Left lobe of liver (tissue), 2 donors: ENCODE measurements around the gene NLRC3. TPM values are rescaled to one million over a fixed set of nuclear protein-coding genes. Genes with fewer than 3 reads are reported as not detected.
"Not testable (repeated sequence)": the region's sequence is repeated elsewhere in the genome, so short reads cannot be mapped to it uniquely, and the experiment has no call there.

Source experiments
- ATAC-seq: fragments of 200-7000 bp; cut with Tn5 transposase; one replicate; pipeline ENCODE4 v1.9.1; 2020; ENCODE audit warnings: mild to moderate bottlenecking, moderate library complexity
- DNase-seq: peaks from one replicate; pipeline ENCODE4 v3.0.0-alpha.2; 2020; ENCODE audit warnings: low spot score
- total RNA-seq: library from RNA; stranded (reverse); gene quantifications from one replicate; pipeline ENCODE4 v1.2.1, GENCODE V29; 2021
- donor health status: DM: no; HTN: no; CAD: no; lungs with moderate emphysema.
- donor health status: DM: no; HTN: yes; CAD: no.

Gene NLRC3
- total RNA-seq, 1 donor from 2014 or later, result 0.81 TPM

GRCh38 chr16:3515897-3516296 is 61.3 kb downstream of the NLRC3 start:
- DNase-seq (no peak), ATAC-seq (no peak)

- no peak for DNase-seq
- ATAC-seq, result no peak
These were observed 62.6 kb downstream of the NLRC3 start for GRCh38 chr16:3514621-3515020.

GRCh38 chr16:3513892-3514583 is 63.2 kb downstream of the NLRC3 start:
- DNase-seq, result no peak
- no peak for ATAC-seq

DNA sequence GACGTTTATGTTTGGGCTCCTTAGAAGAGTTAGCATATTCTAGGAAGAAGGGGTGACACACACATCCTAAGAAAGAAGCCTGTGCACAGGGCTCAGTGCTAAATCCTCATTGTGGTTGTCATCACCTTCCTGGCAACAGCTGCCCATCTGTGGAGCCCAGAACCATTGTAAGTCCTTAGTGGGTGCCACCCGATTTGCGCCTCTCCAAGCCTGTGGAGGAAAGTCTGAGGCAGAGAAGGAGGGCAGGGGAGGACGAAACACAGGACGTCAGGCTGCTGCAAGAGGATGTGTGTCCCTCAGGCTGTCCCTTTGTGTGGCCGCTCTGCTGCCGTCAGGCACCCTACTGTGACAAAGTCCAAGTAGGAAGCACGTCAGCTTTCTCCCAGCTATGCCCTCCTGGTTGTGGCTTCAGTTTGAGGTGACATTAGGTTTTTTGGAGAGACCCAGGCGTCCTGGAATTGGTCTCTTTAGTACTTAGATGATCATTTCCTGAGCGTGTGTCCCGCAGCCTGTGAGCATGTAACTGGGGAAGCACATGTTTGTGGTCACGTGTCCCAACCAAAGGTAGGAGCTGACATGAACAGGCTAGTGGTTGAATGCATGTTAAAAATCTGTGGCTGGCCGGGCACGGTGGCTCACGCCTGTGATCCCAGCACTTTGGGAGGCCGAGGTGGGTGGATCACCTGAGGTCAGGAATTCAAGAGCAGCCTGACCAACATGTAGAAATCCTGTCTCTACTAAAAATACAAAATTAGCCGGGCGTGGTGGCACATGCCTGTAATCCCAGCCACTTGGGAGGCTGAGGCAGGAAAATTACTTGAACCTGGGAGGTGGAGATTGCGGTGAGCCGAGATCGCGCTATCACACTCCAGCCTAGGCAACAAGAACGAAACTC is 65.7 kb downstream of the NLRC3 start:
- no peak for DNase-seq
- ATAC-seq, result no peak

- DNase-seq (no peak), ATAC-seq (no peak)
These were observed 66.8 kb downstream of the NLRC3 start for GRCh38 chr16:3510416-3510815.

DNA sequence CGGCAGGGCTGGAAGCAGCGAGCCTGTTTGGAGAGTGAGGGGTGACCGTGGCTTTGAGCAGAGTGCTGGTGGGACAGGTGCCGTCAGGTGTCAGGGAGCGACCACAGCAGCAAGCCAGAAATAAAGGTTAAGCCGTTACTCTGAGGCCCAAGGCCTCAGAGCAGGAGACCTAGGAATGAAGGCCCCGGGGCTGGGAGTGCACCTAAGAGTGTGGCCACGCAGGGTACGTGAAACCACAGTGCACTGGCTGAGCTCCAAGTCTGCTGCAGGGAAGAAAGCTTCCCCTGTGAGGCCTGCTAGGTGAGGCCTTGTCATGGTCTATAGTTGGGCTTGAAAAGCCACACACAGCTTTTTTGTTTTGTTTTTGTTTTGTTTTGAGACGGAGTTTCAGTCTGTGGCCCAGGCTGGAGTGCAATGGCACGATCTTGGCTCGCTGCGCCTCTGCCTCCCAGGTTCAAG is 67.7 kb downstream of the NLRC3 start:
- ATAC-seq (no peak), DNase-seq (no peak)

- ATAC-seq, result no peak
- DNase-seq, result no peak
These were observed 68.5 kb downstream of the NLRC3 start for GRCh38 chr16:3508736-3509135.

GRCh38 chr16:3503523-3503922 is 73.7 kb downstream of the NLRC3 start:
- no peak for ATAC-seq
- no peak for DNase-seq

- ATAC-seq (no peak), DNase-seq (no peak)
These were observed 75.3 kb downstream of the NLRC3 start for GRCh38 chr16:3501783-3502400.

GRCh38 chr16:3501412-3501761 is 75.8 kb downstream of the NLRC3 start:
- not testable (repeated sequence) for ATAC-seq, DNase-seq

DNA sequence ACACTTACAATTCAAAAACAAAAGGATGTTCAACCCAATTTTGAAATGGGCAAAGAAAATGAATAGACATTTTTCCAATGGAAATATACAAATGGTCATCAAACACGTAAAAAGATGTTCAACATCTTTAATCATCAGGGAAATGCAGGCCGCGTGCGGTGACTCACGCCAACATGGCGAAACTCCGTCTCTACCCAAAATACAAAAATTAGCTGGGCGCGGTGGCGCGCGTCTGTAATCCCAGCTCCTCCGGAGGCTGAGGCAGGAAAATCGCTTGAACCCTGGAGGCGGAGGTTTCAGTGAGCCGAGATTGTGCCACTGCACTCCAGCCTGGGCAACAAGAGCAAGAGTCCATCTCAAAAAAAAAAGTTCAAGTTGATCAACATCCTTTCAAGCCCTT is 78.2 kb downstream of the NLRC3 start:
- no peak for ATAC-seq
- DNase-seq, result no peak

DNA sequence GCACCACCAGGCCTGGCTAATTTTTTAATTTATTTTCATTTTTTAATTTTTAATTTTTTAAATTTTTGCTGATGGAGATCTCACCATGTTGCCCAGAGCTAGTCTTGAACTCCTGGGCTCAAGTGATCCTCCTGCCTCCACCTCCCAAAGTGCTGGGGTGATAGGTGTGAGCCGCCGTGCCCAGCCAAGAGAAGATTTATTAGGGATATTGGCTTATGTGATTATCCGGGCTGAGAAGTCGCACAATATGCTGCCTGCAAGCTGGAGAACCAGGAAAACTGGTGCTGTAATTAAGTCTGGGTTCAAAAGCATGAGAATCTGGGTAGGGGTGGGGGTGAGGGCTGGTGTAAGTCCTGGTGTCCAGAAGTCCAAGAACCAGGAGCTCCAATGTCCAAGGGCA is 79.4 kb downstream of the NLRC3 start:
- no peak for DNase-seq
- ATAC-seq, result no peak

DNA sequence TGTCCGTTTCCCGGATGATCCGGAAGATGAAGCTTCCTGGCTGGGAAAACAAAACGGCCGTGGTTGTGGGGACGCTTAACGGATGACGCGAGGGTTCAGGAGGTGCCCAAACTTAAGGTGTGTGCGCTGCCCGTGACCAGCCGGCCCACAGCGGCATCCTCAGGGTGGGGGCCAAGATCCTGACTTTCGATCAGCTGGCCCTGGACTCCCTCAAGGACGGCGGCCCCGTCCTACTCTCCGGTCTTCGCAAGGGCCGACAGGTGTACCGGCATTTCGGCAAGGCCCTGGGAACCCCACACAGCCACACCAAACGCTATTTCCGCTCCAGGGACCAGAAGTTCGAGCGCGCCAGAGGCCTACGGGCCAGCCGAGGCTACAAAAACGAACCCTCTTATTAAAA is 80.8 kb downstream of the NLRC3 start:
- ATAC-seq, result no peak
- DNase-seq, result no peak

GRCh38 chr16:3495176-3495575 is 82.0 kb downstream of the NLRC3 start, which contains the start of gene C16orf90:
C16orf90 (minus strand) TSS chr16:3495489; CDS start chr16:3495421, 68 bp downstream.
- DNase-seq (no peak), ATAC-seq (no peak)

- no peak for DNase-seq
- no peak for ATAC-seq
These were observed 82.7 kb downstream of the NLRC3 start for GRCh38 chr16:3494386-3494973.

GRCh38 chr16:3492356-3492755 is 84.8 kb downstream of the NLRC3 start:
- no peak for ATAC-seq
- no peak for DNase-seq

GRCh38 chr16:3490911-3491629 is 86.1 kb downstream of the NLRC3 start:
- peak; percentile 69 for DNase-seq
- peak; percentile 65 for ATAC-seq
